Measurements from ENCODE around the gene AGAP2. TPM values are rescaled to one million over a fixed set of nuclear protein-coding genes. Genes with fewer than 3 reads are reported as not detected.

AGAP2 gene
- total RNA-seq, 1 experiment from 2014 or later: 1.5 TPM

DNA sequence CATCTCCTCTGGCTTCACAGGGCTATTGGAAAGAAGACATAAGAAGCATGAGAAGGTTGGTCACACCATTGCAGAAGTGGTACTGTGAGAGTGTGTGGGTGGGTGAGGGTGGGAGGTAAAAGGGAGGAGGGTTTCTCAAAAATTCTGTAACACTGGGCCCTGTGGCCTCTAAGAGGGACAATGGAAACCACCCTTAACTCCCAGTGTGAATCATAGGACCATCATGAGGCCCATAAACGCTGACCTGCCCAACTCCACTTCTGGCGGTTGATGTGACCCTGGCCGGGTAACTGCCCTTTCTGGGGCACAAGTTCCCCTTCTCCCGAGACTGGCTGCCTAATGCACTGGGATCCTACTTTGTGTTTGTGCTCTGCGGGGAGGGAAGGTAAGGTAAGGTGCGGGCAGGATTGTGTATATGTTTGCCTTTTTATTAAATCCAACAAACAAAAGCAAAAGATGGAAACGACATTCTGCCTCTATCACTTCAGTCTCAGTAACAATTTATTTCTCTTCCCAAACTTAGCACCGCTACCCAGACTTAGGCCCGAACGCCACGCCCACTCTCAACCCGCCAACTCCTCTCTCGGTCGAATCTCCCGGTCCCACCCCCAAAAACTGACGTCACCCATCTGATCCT, 32.8 kb upstream of the AGAP2 start:
- in situ Hi-C loops (cut with HindIII; ENCODE audit: low pct_unique_long_range_greater_than_20kb, low sequenced_read_pairs): no loop called here
- DNase-seq (ENCODE audit: low read depth, low spot score): peak; percentile 92

DNA sequence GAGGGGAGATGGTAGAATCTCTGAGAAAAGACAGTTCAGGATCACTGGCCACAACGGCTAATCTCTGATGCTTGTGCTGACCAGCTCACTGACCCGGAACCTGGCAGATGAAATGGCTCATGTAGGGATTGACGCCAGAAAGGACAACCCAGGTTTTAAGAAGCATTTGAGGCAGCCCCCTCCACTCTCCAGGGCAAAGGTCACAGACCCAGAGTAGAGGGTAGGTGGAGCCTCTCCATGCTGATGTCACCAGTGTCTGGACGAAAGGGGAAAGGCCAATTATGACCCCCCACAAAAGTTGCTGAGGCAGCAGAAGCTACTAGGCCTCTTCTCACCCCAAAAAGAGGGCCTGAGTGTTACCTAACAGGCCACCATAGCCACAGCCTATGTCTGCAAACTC, 32.2 kb upstream of the AGAP2 start:
- in situ Hi-C loops (cut with HindIII; ENCODE audit: low pct_unique_long_range_greater_than_20kb, low sequenced_read_pairs): no loop called here

DNA sequence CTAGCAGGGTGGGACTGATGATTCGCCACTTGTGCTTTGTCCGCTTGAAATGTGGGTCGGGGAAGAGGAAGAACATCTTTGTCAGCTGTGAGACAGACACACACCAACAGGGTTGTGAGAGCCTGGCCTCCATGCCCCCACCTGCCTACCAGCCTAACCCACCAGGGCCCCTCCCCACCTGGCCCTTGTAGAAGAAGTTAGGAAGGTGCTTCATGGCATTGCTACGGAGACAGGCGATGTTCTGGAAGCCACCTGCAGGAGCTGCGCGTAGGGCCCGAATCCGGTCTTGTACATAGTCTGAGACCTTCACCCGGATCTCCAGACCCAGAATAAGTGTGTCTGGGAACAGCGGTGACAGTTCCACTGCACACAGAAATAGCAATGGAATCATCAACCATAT, 31.1 kb upstream of the AGAP2 start:
- no peak for DNase-seq (ENCODE audit: low read depth, low spot score)
- in situ Hi-C loops (cut with HindIII; ENCODE audit: low pct_unique_long_range_greater_than_20kb, low sequenced_read_pairs): no loop called here

More for the DNA sequence above, 32.2 kb upstream of the AGAP2 start:
- DNase-seq (ENCODE audit: low read depth, low spot score): no peak

- in situ Hi-C loops (cut with HindIII; ENCODE audit: low pct_unique_long_range_greater_than_20kb, low sequenced_read_pairs): no loop called here
- DNase-seq (ENCODE audit: low read depth, low spot score): no peak
Observed at GRCh38 chr12:57767876-57768275, 29.3 kb upstream of the AGAP2 start.

GRCh38 chr12:57767305-57767698, 28.8 kb upstream of the AGAP2 start:
- DNase-seq (ENCODE audit: low read depth, low spot score): no peak

DNA sequence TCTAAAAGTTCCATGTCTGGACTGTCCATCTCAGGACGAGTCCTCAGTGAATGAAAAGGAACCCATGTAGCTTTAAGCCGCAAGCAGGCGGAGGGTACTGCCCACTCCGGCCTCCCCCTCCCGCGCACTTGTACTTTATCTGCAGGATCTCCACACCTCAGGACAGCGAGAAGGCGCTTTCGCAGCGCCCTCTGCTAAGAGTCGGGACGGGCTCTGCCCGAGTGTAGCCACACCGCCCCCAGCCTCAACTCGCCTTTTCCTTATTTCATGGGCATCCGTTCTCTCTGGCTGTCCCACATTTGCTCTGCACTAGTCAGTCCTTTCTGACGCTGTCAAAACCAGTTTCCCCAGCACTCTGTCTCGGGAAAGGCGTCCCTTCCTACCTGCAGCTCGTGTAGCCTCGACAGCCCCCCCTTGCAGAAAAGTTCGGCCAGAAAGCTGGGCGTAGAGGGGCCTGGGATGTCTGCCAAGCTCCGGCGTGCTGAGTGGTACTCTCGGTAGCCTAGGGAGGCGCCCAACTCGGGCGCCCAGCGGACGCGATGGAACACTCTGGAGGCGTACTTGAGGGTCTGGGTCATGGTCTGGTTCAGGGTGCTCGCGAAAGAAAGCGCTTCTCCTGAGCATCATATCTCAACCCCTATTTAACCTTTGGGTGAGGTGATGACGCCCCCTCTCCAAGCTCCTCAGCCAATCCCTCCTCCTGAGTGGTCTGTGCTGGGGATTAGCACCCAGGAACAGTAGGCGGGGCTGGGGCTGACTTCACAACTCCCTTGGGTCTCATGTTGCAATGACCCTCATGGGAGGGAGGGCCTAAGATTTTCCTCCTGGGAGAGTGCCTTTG, 28.1 kb upstream of the AGAP2 start, which contains the start of gene CYP27B1:
Gene CYP27B1, minus strand, starts transcription at position 615 of the 841 bp plus-strand sequence. Its CDS starts 37 bp downstream, at position 578.
- in situ Hi-C loops (cut with HindIII; ENCODE audit: low pct_unique_long_range_greater_than_20kb, low sequenced_read_pairs): no loop called here
- DNase-seq (ENCODE audit: low read depth, low spot score): no peak

More at GRCh38 chr12:57767305-57767698, 28.8 kb upstream of the AGAP2 start:
- in situ Hi-C loops (cut with HindIII; ENCODE audit: low pct_unique_long_range_greater_than_20kb, low sequenced_read_pairs): no loop called here

DNA sequence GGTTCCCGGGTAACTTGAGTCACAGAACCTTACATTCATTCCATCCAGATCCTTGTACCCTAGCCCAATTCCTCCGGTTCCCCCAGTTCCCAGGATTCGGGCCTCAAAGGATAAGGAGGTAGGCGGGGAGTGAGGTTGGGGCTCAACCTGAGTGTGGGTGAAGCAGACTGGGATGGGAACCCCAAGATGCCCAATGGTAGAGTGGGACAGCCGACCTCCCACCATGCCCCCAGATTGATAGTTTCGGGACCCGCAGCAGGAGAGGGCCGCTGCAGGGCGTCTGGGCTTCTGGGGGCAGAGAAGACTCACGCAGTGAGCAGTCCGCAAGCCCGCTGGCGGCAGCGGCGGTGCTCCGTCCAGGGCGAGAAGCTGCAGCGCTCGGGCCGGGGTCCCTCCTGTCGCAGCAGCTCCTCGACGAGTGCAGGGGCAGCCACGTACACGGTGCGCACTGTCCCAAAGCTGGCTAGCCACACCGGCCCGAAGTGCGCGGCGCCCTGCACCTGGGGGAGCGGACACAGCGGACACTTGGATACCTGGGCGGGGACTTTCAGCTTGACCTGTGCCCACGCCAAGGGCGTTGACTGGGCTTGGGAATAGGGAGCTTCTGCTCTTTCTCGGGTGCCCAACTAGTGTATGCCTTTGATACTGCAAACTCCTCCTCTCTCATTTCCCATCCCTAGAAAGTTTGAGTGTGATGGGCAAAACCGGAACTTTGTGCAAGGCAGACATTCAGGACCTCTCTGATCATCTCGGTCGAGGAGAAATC, 27.3 kb upstream of the AGAP2 start:
- in situ Hi-C loops (cut with HindIII; ENCODE audit: low pct_unique_long_range_greater_than_20kb, low sequenced_read_pairs): no loop called here
- DNase-seq (ENCODE audit: low read depth, low spot score): no peak

DNA sequence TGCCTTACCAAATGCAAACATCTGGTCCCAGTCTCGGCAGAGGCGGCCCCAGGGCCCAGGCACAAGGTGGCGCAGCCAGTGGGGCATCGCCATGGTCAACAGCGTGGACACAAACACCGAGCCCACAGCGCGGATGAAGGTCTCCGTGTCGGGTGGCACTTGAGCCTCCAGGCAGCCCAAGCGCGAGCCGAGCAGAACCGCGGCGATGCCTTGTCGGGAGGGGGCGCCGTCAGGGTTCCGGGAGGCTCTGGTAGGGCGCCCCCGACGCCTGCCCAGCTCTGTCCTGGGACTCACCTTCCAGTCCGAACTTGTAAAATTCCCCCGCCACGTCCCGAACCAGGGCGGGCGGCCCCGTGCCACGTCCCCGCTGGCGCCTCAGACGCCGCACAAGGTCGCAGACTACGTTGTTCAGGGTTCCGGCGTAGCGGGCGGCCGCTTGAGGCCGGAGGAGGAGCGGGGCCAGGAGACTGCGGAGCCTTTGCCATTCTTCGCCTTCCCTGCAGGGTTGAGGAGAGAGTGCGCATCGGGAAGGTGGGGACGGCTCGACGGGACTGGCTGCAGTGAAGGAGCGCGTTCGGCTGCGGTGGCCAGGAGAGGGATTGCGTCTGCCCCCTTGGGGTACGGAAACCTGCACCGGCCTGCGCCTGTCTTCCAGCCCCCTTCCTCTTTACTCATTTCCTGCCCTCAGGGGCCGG, 26.6 kb upstream of the AGAP2 start:
- in situ Hi-C loops (cut with HindIII; ENCODE audit: low pct_unique_long_range_greater_than_20kb, low sequenced_read_pairs): no loop called here
- no peak for DNase-seq (ENCODE audit: low read depth, low spot score)

GRCh38 chr12:57764662-57765002, 26.1 kb upstream of the AGAP2 start:
- no peak for DNase-seq (ENCODE audit: low read depth, low spot score)
- in situ Hi-C loops (cut with HindIII; ENCODE audit: low pct_unique_long_range_greater_than_20kb, low sequenced_read_pairs): no loop called here

DNA sequence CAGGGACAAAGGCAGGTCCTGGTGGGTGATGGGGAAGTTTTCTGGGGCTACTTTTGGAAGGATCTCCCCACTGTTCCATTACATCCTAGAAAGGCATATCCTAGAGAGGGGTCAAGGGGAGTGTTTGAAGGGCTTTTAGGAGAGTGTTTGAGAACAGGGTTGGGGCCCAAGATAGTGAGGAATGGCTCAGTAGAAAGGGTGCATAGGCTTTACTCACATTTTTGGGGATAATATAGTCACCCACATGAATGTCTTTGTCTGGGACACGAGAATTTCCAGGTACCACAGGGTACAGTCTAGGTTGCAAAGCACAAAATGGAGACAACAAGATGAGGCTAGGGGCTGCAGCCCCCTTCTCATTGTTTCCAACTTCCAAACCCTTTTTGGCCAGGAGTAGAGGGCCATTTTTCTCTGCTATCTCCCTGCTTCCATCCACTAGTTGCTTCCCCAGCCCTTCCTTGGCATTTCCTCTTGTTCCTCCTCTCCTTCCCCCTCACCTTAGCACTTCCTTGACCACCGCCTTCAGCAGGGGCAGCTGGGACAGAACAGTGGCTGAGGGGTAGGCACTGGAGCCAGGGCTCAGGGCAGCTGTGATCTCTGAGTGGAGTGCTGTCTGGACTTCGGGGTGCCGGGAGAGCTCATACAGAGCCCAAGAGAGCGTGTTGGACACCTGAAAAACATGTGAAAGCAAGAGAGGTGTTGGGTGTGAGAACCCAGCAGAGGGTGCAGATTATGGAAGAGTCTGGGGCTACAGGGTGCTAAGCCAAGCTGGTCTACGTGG, 25.5 kb upstream of the AGAP2 start:
- in situ Hi-C loops (cut with HindIII; ENCODE audit: low pct_unique_long_range_greater_than_20kb, low sequenced_read_pairs): no loop called here

GRCh38 chr12:57762463-57762862, 23.9 kb upstream of the AGAP2 start:
- DNase-seq (ENCODE audit: low read depth, low spot score): no peak
- in situ Hi-C loops (cut with HindIII; ENCODE audit: low pct_unique_long_range_greater_than_20kb, low sequenced_read_pairs): no loop called here

More for the DNA sequence above, 25.5 kb upstream of the AGAP2 start:
- DNase-seq (ENCODE audit: low read depth, low spot score): no peak

DNA sequence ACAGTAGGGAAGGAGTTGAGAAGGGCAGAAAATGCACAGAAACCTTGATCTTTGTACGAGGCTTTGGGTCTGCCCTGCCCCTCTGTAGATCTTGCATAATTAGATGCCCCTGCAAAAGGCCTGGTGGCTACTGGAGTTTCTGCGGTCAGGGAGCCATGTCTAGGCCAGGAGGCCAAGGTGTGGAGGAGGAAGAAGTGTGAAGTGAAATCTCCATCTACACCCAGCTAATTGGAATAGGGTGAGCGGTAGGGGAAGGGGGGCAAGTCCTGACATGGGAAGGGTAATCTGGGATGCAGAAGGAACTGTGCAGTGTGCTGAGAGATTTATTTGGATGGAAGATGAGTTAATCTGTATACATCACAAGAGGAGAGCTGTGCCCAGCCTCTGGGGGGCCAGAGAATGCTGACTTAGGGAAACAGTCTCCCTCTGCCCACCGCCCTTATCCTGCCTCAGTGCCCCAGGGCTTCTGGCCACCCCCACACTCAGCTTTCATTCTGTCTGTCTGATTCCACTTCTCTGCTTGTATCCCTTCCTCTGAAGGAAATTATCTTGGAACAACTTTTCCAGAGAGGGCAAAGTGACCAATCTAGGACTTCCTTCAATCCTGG, 23.0 kb upstream of the AGAP2 start:
- no peak for DNase-seq (ENCODE audit: low read depth, low spot score)
- in situ Hi-C loops (cut with HindIII; ENCODE audit: low pct_unique_long_range_greater_than_20kb, low sequenced_read_pairs): no loop called here

DNA sequence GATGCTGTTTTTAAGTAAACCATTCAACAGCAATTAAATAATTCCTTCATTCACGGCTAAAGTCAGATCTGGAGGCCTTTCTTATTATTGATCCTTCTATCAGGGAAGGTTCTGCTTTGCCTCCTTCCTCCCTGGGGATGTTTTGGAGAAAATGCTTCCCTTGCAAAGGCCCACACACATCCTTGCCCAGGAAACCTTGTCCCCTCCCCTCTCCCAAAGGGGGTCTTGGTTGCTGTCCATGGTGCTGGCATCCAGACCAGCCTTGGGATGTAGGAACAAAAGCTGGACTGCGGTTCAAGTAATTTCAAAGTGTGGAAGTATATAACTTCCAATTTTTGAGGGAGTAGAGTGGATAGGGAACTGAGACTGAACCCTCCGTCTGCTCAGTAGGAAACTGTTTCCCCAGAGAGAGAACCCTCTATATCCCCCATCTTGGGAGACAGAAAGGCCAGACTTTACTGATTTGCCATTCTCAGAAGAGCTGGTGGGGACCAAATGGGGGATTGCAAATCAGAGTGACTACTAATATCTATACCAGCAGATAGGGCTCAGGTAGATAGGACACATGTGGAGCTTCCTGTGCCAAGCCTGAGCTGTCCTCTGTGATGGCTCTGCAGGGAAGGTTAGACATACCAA, 21.9 kb upstream of the AGAP2 start:
- no peak for DNase-seq (ENCODE audit: low read depth, low spot score)
- in situ Hi-C loops (cut with HindIII; ENCODE audit: low pct_unique_long_range_greater_than_20kb, low sequenced_read_pairs): no loop called here

DNA sequence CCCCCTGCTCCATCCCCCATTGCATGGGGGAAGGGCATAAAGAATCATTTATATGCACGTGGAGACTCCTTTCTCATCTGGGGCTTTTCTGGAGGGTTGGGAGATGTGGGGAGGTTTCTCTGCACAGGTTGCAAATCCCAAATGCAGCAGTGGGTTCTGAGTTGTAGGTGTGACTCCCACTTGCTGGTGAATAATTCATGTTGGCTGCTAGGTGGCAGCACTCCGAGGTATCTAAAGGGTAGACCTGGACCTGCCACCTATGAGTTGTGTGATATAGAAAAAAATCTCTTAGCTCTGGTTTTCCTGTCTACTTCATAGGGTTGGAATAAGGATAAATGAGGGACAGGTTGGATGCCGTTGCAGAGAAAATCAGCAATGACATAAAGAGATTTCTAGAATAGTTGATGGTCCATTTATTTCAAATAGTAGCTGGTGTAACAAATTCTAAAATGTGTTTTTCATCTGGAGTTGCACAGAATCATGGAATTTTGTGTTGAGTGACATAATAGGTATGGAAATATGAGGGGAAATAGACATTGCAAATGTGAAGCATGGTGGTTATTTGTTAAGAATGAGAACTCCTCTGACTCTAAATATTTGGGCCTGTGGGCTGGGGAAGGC, 20.9 kb upstream of the AGAP2 start:
- in situ Hi-C loops (cut with HindIII; ENCODE audit: low pct_unique_long_range_greater_than_20kb, low sequenced_read_pairs): no loop called here
- DNase-seq (ENCODE audit: low read depth, low spot score): peak; percentile 60

DNA sequence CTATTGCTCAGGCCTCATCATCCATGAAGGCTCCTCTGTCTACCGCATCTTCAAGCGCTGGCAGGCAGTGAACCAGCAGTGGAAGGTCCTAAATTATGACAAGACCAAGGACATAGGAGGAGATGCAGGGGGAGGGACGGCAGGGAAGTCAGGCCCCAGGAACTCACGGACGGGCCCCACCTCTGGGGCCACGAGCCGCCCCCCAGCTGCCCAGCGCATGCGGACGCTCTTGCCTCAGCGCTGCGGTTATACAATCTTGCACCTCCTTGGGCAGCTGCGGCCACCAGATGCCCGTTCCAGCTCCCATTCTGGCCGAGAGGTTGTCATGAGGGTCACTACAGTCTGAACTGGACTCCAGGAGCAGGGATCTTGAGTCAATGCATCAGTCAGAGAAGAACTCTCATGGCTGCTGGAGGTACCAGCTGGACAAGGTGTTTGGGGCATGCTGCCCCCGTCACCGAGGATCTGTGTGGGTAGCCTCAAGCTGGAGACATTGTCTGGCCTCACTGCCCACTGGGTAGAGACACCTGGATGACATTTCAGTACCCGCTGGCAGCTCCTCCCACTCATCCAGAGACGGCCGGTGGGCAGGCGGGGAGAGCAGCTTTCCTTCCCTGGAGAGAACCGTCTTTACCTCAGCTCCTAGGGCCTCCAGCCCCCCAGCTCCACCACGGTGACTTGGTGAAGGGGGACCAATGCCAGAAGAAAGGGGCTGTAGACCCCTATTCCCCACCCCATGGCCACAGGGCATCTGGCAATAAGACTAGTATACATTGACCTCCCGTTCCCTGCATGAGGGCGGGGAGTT, 20.2 kb upstream of the AGAP2 start:
- no peak for DNase-seq (ENCODE audit: low read depth, low spot score)
- in situ Hi-C loops (cut with HindIII; ENCODE audit: low pct_unique_long_range_greater_than_20kb, low sequenced_read_pairs): no loop called here
